ENCODE results near the gene MYH9.

Gene MYH9

GRCh38 chr22:36233796-36234195 lies 154.0 kb downstream of the MYH9 start:
- no peak for DNase-seq (ENCODE audit: low read depth in 2 of 2, low spot score in 1 of 2)

DNA sequence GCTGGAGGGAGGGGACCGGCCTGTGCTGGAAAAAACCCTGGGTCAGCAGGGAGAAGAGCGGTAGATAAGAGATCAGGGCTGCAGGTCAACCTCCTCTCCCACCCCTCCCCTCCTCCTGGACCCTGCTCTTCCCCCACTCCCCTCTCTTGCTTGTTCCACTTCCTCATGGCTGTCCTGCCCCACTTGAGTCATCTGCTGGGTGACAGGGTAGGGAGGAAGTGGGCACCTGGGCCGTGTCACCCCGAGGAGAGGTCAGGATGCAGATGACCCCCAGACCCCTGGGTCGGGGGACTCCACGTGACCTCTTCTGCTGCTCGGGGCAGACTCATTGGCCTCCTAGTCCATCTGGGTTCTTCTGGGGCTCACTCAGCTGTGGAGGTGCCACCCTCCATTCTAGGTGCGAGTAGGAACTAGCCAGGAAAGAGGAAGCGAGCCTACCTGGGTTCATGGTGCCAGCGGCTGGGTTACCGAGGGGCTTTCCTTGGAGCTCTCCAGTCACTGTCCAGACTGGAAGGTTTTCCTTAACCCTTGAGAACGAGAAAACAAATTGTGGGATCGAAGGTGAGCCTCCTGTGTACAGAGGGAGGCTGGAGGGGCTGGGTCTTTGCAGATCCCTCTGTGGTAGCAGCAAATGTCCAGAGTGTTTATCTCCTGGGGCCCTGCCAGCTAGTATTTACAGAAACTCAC lies 154.9 kb downstream of the MYH9 start:
- DNase-seq (ENCODE audit: low read depth in 2 of 2, low spot score in 1 of 2), result no peak
